ENCODE results near the gene SRM.
"Not testable (repeated sequence)": the region's sequence is repeated elsewhere in the genome, so short reads cannot be mapped to it uniquely, and the experiment has no call there.

SRM gene

GRCh38 chr1:11083784-11084183 lies 24.0 kb upstream of the SRM start:
- not testable (repeated sequence) for H3K9ac ChIP-seq (ENCODE audit: low read depth in 1 of 2, low read length in 2 of 2); H3K27ac ChIP-seq (ENCODE audit: low read depth in 2 of 2, low read length in 2 of 2); H3K4me1 ChIP-seq (ENCODE audit: control insufficient read depth in 2 of 2, insufficient read depth in 2 of 2, low read length in 2 of 2); H3K9me3 ChIP-seq (ENCODE audit: control insufficient read depth in 2 of 2, low read length in 2 of 2); H3K27me3 ChIP-seq (ENCODE audit: control insufficient read depth in 2 of 2, insufficient read depth in 2 of 2, low read length in 2 of 2); H3K4me3 ChIP-seq (ENCODE audit: low read length in 2 of 2)
- peaks cover 45 to 49% of the 10 kb centered on the region in 2 donors for H3K36me3 ChIP-seq (ENCODE audit: control insufficient read depth in 2 of 2, insufficient read depth in 2 of 2, low read length in 2 of 2)

- Histone ChIP-seq H3K9ac (ENCODE audit: low read depth in 1 of 2, low read length in 2 of 2) (no peak overlapping the region), H3K4me1 (ENCODE audit: control insufficient read depth in 2 of 2, insufficient read depth in 2 of 2, low read length in 2 of 2) (no peaks in the 10 kb centered on the region), H3K36me3 (ENCODE audit: control insufficient read depth in 2 of 2, insufficient read depth in 2 of 2, low read length in 2 of 2) (peaks cover 48 to 54% of the 10 kb centered on the region in 2 donors), H3K27me3 (ENCODE audit: control insufficient read depth in 2 of 2, insufficient read depth in 2 of 2, low read length in 2 of 2) (no peaks in the 10 kb centered on the region), H3K9me3 (ENCODE audit: control insufficient read depth in 2 of 2, low read length in 2 of 2) (no peaks in the 10 kb centered on the region), H3K27ac (ENCODE audit: low read depth in 2 of 2, low read length in 2 of 2) (no peak overlapping the region), H3K4me3 (ENCODE audit: low read length in 2 of 2) (no peak overlapping the region)
These were observed 21.1 kb upstream of the SRM start for GRCh38 chr1:11080931-11081330.

- Histone ChIP-seq H3K4me1 (ENCODE audit: control insufficient read depth in 2 of 2, insufficient read depth in 2 of 2, low read length in 2 of 2) (no peaks in the 10 kb centered on the region), H3K9ac (ENCODE audit: low read depth in 1 of 2, low read length in 2 of 2) (no peak overlapping the region), H3K36me3 (ENCODE audit: control insufficient read depth in 2 of 2, insufficient read depth in 2 of 2, low read length in 2 of 2) (peaks cover 58 to 69% of the 10 kb centered on the region in 2 donors), H3K27me3 (ENCODE audit: control insufficient read depth in 2 of 2, insufficient read depth in 2 of 2, low read length in 2 of 2) (no peaks in the 10 kb centered on the region), H3K27ac (ENCODE audit: low read depth in 2 of 2, low read length in 2 of 2) (no peak overlapping the region), H3K9me3 (ENCODE audit: control insufficient read depth in 2 of 2, low read length in 2 of 2) (no peaks in the 10 kb centered on the region), H3K4me3 (ENCODE audit: low read length in 2 of 2) (no peak overlapping the region)
These were observed 18.8 kb upstream of the SRM start for GRCh38 chr1:11078631-11079030.

GRCh38 chr1:11073398-11073797 lies 13.6 kb upstream of the SRM start:
- not testable (repeated sequence) for H3K27ac ChIP-seq (ENCODE audit: low read depth in 2 of 2, low read length in 2 of 2); H3K4me3 ChIP-seq (ENCODE audit: low read length in 2 of 2); H3K27me3 ChIP-seq (ENCODE audit: control insufficient read depth in 2 of 2, insufficient read depth in 2 of 2, low read length in 2 of 2); H3K9ac ChIP-seq (ENCODE audit: low read depth in 1 of 2, low read length in 2 of 2); H3K4me1 ChIP-seq (ENCODE audit: control insufficient read depth in 2 of 2, insufficient read depth in 2 of 2, low read length in 2 of 2); H3K9me3 ChIP-seq (ENCODE audit: control insufficient read depth in 2 of 2, low read length in 2 of 2)
- peaks cover 56 to 78% of the 10 kb centered on the region in 2 donors for H3K36me3 ChIP-seq (ENCODE audit: control insufficient read depth in 2 of 2, insufficient read depth in 2 of 2, low read length in 2 of 2)

- no peaks in the 10 kb centered on the region for H3K9me3 ChIP-seq (ENCODE audit: control insufficient read depth in 2 of 2, low read length in 2 of 2)
- H3K27me3 ChIP-seq (ENCODE audit: control insufficient read depth in 2 of 2, insufficient read depth in 2 of 2, low read length in 2 of 2), result no peaks in the 10 kb centered on the region
- H3K9ac ChIP-seq (ENCODE audit: low read depth in 1 of 2, low read length in 2 of 2), result no peak overlapping the region
- H3K36me3 ChIP-seq (ENCODE audit: control insufficient read depth in 2 of 2, insufficient read depth in 2 of 2, low read length in 2 of 2), result peaks cover 63 to 82% of the 10 kb centered on the region in 2 donors
- H3K27ac ChIP-seq (ENCODE audit: low read depth in 2 of 2, low read length in 2 of 2), result no peak overlapping the region
- no peak overlapping the region for H3K4me3 ChIP-seq (ENCODE audit: low read length in 2 of 2)
- H3K4me1 ChIP-seq (ENCODE audit: control insufficient read depth in 2 of 2, insufficient read depth in 2 of 2, low read length in 2 of 2), result no peaks in the 10 kb centered on the region
These were observed 12.5 kb upstream of the SRM start for GRCh38 chr1:11072216-11072917.

- H3K4me3 ChIP-seq (ENCODE audit: low read length in 2 of 2), result no peak overlapping the region
- H3K4me1 ChIP-seq (ENCODE audit: control insufficient read depth in 2 of 2, insufficient read depth in 2 of 2, low read length in 2 of 2), result no peaks in the 10 kb centered on the region
- H3K27ac ChIP-seq (ENCODE audit: low read depth in 2 of 2, low read length in 2 of 2), result no peak overlapping the region
- no peaks in the 10 kb centered on the region for H3K27me3 ChIP-seq (ENCODE audit: control insufficient read depth in 2 of 2, insufficient read depth in 2 of 2, low read length in 2 of 2)
- peaks cover 59 to 78% of the 10 kb centered on the region in 2 donors for H3K36me3 ChIP-seq (ENCODE audit: control insufficient read depth in 2 of 2, insufficient read depth in 2 of 2, low read length in 2 of 2)
- no peak overlapping the region for H3K9ac ChIP-seq (ENCODE audit: low read depth in 1 of 2, low read length in 2 of 2)
- H3K9me3 ChIP-seq (ENCODE audit: control insufficient read depth in 2 of 2, low read length in 2 of 2), result no peaks in the 10 kb centered on the region
These were observed 11.8 kb upstream of the SRM start for GRCh38 chr1:11071463-11072215.

- Histone ChIP-seq H3K4me3 (ENCODE audit: low read length in 2 of 2) (no peak overlapping the region), H3K36me3 (ENCODE audit: control insufficient read depth in 2 of 2, insufficient read depth in 2 of 2, low read length in 2 of 2) (peaks cover 61 to 79% of the 10 kb centered on the region in 2 donors), H3K27me3 (ENCODE audit: control insufficient read depth in 2 of 2, insufficient read depth in 2 of 2, low read length in 2 of 2) (no peaks in the 10 kb centered on the region), H3K27ac (ENCODE audit: low read depth in 2 of 2, low read length in 2 of 2) (no peak overlapping the region), H3K4me1 (ENCODE audit: control insufficient read depth in 2 of 2, insufficient read depth in 2 of 2, low read length in 2 of 2) (no peaks in the 10 kb centered on the region), H3K9me3 (ENCODE audit: control insufficient read depth in 2 of 2, low read length in 2 of 2) (no peaks in the 10 kb centered on the region), H3K9ac (ENCODE audit: low read depth in 1 of 2, low read length in 2 of 2) (no peak overlapping the region)
These were observed 11.1 kb upstream of the SRM start for GRCh38 chr1:11070876-11071275.

- H3K9ac ChIP-seq (ENCODE audit: low read depth in 1 of 2, low read length in 2 of 2), result no peak overlapping the region
- H3K4me1 ChIP-seq (ENCODE audit: control insufficient read depth in 2 of 2, insufficient read depth in 2 of 2, low read length in 2 of 2), result no peaks in the 10 kb centered on the region
- H3K9me3 ChIP-seq (ENCODE audit: control insufficient read depth in 2 of 2, low read length in 2 of 2), result no peaks in the 10 kb centered on the region
- no peaks in the 10 kb centered on the region for H3K27me3 ChIP-seq (ENCODE audit: control insufficient read depth in 2 of 2, insufficient read depth in 2 of 2, low read length in 2 of 2)
- H3K27ac ChIP-seq (ENCODE audit: low read depth in 2 of 2, low read length in 2 of 2), result no peak overlapping the region
- H3K4me3 ChIP-seq (ENCODE audit: low read length in 2 of 2), result no peak overlapping the region
- peaks cover 61 to 76% of the 10 kb centered on the region in 2 donors for H3K36me3 ChIP-seq (ENCODE audit: control insufficient read depth in 2 of 2, insufficient read depth in 2 of 2, low read length in 2 of 2)
These were observed 9.0 kb upstream of the SRM start for GRCh38 chr1:11068600-11069473.

GRCh38 chr1:11067716-11068599 lies 8.1 kb upstream of the SRM start:
- no peak overlapping the region for H3K27ac ChIP-seq (ENCODE audit: low read depth in 2 of 2, low read length in 2 of 2)
- no peak overlapping the region for H3K9ac ChIP-seq (ENCODE audit: low read depth in 1 of 2, low read length in 2 of 2)
- peaks cover 60 to 73% of the 10 kb centered on the region in 2 donors for H3K36me3 ChIP-seq (ENCODE audit: control insufficient read depth in 2 of 2, insufficient read depth in 2 of 2, low read length in 2 of 2)
- no peaks in the 10 kb centered on the region for H3K4me1 ChIP-seq (ENCODE audit: control insufficient read depth in 2 of 2, insufficient read depth in 2 of 2, low read length in 2 of 2)
- H3K4me3 ChIP-seq (ENCODE audit: low read length in 2 of 2), result no peak overlapping the region
- no peaks in the 10 kb centered on the region for H3K27me3 ChIP-seq (ENCODE audit: control insufficient read depth in 2 of 2, insufficient read depth in 2 of 2, low read length in 2 of 2)
- no peaks in the 10 kb centered on the region for H3K9me3 ChIP-seq (ENCODE audit: control insufficient read depth in 2 of 2, low read length in 2 of 2)
